HCT116 (cell line): ENCODE results near the gene PRKCZ. TPM values are rescaled to one million over a fixed set of nuclear protein-coding genes. Genes with fewer than 3 reads are reported as not detected.

ENCODE experiments used
- ATAC-seq: fragments of 200-7000 bp; cut with Tn5 transposase; 2 replicates; pipeline ENCODE4 v1.9.1; 2020; ENCODE audit warnings: mild to moderate bottlenecking, moderate library complexity
- BruUV-seq: library from RNA; stranded (reverse); fragments of 400-500 nt; replicated peaks from 2 replicates; lab custom pipeline; 2021; lab: Mats Ljungman, UMichigan
- CTCF ChIA-PET: fragments of 300-600 bp; sonication (Branson Sonifier 250); formaldehyde crosslinking; loops from one replicate; lab custom pipeline; 2021; ENCODE audit warnings: antibody characterized with exemption; lab: Charles Lee
- POLR2A ChIA-PET: fragments of 300-600, 350-600 bp; sonication (Branson Sonifier 250); formaldehyde crosslinking; loops from one replicate; lab custom pipeline; 2021; ENCODE audit warnings: antibody characterized with exemption; lab: Charles Lee
- RAD21 ChIA-PET, 2 experiments: fragments of 300-600 bp; sonication (Branson Sonifier 250); formaldehyde crosslinking; loops; one replicate each; lab custom pipeline; 2023; ENCODE audit warnings: low total read pairs in 2 of 2; ENCODE audit not compliant: uncharacterized antibody in 2 of 2, unreplicated experiment in 2 of 2, low non-redundant PET in 1 of 2; lab: Charles Lee
- DNase-seq: peaks from one replicate; pipeline ENCODE4 v3.0.0-alpha.2; 2010; ENCODE audit warnings: low read depth, low spot score
- H2AFZ ChIP-seq: fragments of 200-600 bp; shearing (Covaris generic), sonication (generic); 2 replicates; pipeline ENCODE4 v1.6.1; 2017; ENCODE audit warnings: low read depth, mixed run types, mixed read lengths, antibody characterized with exemption, low read length; ENCODE audit not compliant: poor library complexity, severe bottlenecking
- H3K27ac ChIP-seq: 2 replicates; pipeline ENCODE4 v1.5.1; 2012; ENCODE audit warnings: low read depth, low read length
- H3K27me3 ChIP-seq: fragments of 200-600 bp; sonication (generic); 2 replicates; pipeline ENCODE4 v1.6.1; 2016; ENCODE audit warnings: mixed run types, low read length, mixed read lengths; ENCODE audit not compliant: insufficient read depth
- H3K36me3 ChIP-seq, 2 experiments: fragments of 200-500 bp in 1 of 2; fragments of 200-600 bp in 1 of 2; sonication (Bioruptor generic) in 1 of 2; sonication (generic) in 1 of 2; 2 replicates each; pipeline versions ENCODE4 v1.5.1 to v1.6.1; 2014 to 2016; ENCODE audit warnings: low read length in 2 of 2, inconsistent platforms in 1 of 2, mixed read lengths in 1 of 2, mixed run types in 1 of 2; ENCODE audit not compliant: insufficient read depth in 2 of 2, control insufficient read depth in 1 of 2
- H3K4me1 ChIP-seq, 2 experiments: fragments of 200-600 bp in 1 of 2; sonication (generic) in 1 of 2; 2 replicates each; pipeline versions ENCODE4 v1.5.1 to v1.6.1; 2012 to 2017; ENCODE audit warnings: low read length in 2 of 2, inconsistent platforms in 1 of 2, mild to moderate bottlenecking in 1 of 2, mixed read lengths in 1 of 2, mixed run types in 1 of 2, moderate library complexity in 1 of 2; ENCODE audit not compliant: insufficient read depth in 2 of 2, control insufficient read depth in 1 of 2
- H3K4me2 ChIP-seq: fragments of 200-600 bp; sonication (generic); 2 replicates; pipeline ENCODE4 v1.6.1; 2017; ENCODE audit warnings: mixed run types, low read length, mixed read lengths
- H3K4me3 ChIP-seq, 2 experiments: fragments of 200-600 bp in 1 of 2; sonication (generic) in 1 of 2; replicated peaks in 1 of 2; 2 replicates each; pipeline ENCODE4 v1.5.1; 2011 to 2016; ENCODE audit warnings: low read length in 2 of 2, control low read depth in 1 of 2, low read depth in 1 of 2, mild to moderate bottlenecking in 1 of 2, mixed read lengths in 1 of 2, mixed run types in 1 of 2
- H3K79me2 ChIP-seq: fragments of 200-600 bp; sonication (generic); 2 replicates; pipeline ENCODE4 v1.6.1; 2017; ENCODE audit warnings: mild to moderate bottlenecking, mixed run types, low read length, moderate library complexity, mixed read lengths; ENCODE audit not compliant: insufficient read depth
- H3K9ac ChIP-seq: fragments of 200-600 bp; sonication (generic); 2 replicates; pipeline ENCODE4 v1.6.1; 2016; ENCODE audit warnings: low read length, mixed read lengths
- H3K9me2 ChIP-seq: fragments of 200-600 bp; sonication (generic), shearing (Covaris generic); 2 replicates; pipeline ENCODE4 v1.6.1; 2017; ENCODE audit warnings: mixed run types, mild to moderate bottlenecking, moderate library complexity; ENCODE audit not compliant: insufficient read depth
- H3K9me3 ChIP-seq, 2 experiments: fragments of 200-500 bp in 1 of 2; fragments of 200-600 bp in 1 of 2; sonication (Bioruptor generic) in 1 of 2; sonication (generic) in 1 of 2; 2 replicates each; pipeline ENCODE4 v1.6.1; 2014 to 2017; ENCODE audit warnings: low read length in 2 of 2, mixed read lengths in 2 of 2, inconsistent platforms in 1 of 2, low read depth in 1 of 2, mild to moderate bottlenecking in 1 of 2, mixed run types in 1 of 2, moderate library complexity in 1 of 2; ENCODE audit not compliant: control insufficient read depth in 1 of 2, insufficient read depth in 1 of 2
- H4K20me1 ChIP-seq: fragments of 200-600 bp; sonication (generic), shearing (Covaris generic); 2 replicates; pipeline ENCODE4 v1.6.1; 2017; ENCODE audit warnings: mixed run types, mild to moderate bottlenecking, moderate library complexity; ENCODE audit not compliant: insufficient read depth
- CBX3 ChIP-seq: IDR thresholded peaks from 2 replicates; pipeline ENCODE4 v1.6.1; 2012; ENCODE audit warnings: low read depth
- CEBPB ChIP-seq: IDR thresholded peaks from 2 replicates; pipeline ENCODE4 v1.6.1; 2012; ENCODE audit warnings: low read depth
- ELF1 ChIP-seq: IDR thresholded peaks from 2 replicates; pipeline ENCODE4 v1.6.1; 2012; ENCODE audit warnings: low read depth, borderline replicate concordance
- EZH2 ChIP-seq: fragments of 200-600 bp; sonication (generic); IDR thresholded peaks from 2 replicates; pipeline ENCODE4 v1.6.1; 2017; ENCODE audit warnings: antibody characterized with exemption, mixed run types
- EZH2phosphoT487 ChIP-seq: fragments of 200-600 bp; IDR thresholded peaks from 2 replicates; pipeline ENCODE4 v1.6.1; 2018; ENCODE audit warnings: antibody characterized with exemption, borderline replicate concordance
- MAX ChIP-seq: IDR thresholded peaks from 2 replicates; pipeline ENCODE4 v1.6.1; 2012
- POLR2A ChIP-seq: IDR thresholded peaks from 2 replicates; pipeline ENCODE4 v1.7.0; 2011; ENCODE audit warnings: borderline replicate concordance; ENCODE audit not compliant: insufficient read depth, insufficient read length; ENCODE audit errors: extremely low read depth
- POLR2AphosphoS5 ChIP-seq: IDR thresholded peaks from 2 replicates; pipeline ENCODE4 v1.6.1; 2011; ENCODE audit warnings: mild to moderate bottlenecking, low read depth, low read length, moderate library complexity
- RAD21 ChIP-seq: IDR thresholded peaks from 2 replicates; pipeline ENCODE4 v1.6.1; 2012; ENCODE audit warnings: low read depth, mild to moderate bottlenecking
- SIN3A ChIP-seq: IDR thresholded peaks from 2 replicates; pipeline ENCODE4 v1.6.1; 2012; ENCODE audit warnings: low read depth
- SP1 ChIP-seq: IDR thresholded peaks from 2 replicates; pipeline ENCODE4 v1.6.1; 2012; ENCODE audit warnings: low read depth
- SRF ChIP-seq: IDR thresholded peaks from 2 replicates; pipeline ENCODE4 v1.6.1; 2012; ENCODE audit warnings: low read depth
- TCF7L2 ChIP-seq: IDR thresholded peaks from 2 replicates; pipeline ENCODE4 v1.7.0; 2011; ENCODE audit warnings: borderline replicate concordance, inconsistent platforms; ENCODE audit not compliant: insufficient read depth, insufficient read length; ENCODE audit errors: extremely low read depth
- YY1 ChIP-seq: IDR thresholded peaks from 2 replicates; pipeline ENCODE4 v1.6.1; 2011; ENCODE audit warnings: low read length, low read depth, moderate library complexity, mild to moderate bottlenecking; ENCODE audit not compliant: insufficient replicate concordance; ENCODE audit errors: extremely low read depth
- ZFX ChIP-seq: fragments of 450-650 bp; IDR thresholded peaks from 2 replicates; pipeline ENCODE4 v1.6.1; 2017
- intact Hi-C: fragments of 100-400 bp; cut with micrococcal nuclease; formaldehyde crosslinking; loops from 2 replicates; pipeline ENCODE4 v1.10.0; 2022
- total RNA-seq: library from RNA; stranded (reverse); gene quantifications from one replicate; pipeline ENCODE4 v1.2.1, GENCODE V29; 2021; ENCODE audit not compliant: unreplicated experiment
- TF ChIP-seq, protein P1 (sequence below): IDR thresholded peaks from 2 replicates; pipeline ENCODE4 v1.6.1; 2012; ENCODE audit warnings: low read depth
- TF ChIP-seq, protein P2 (sequence below), 3 experiments: fragments of 200-600 bp in 1 of 3; sonication (generic) in 1 of 3; IDR thresholded peaks in 2 of 3; conservative IDR thresholded peaks in 1 of 3; 2 replicates each; pipeline ENCODE4 v1.5.1; 2012 to 2017; ENCODE audit warnings: low read depth in 2 of 3, low read length in 2 of 3, antibody characterized with exemption in 1 of 3, borderline replicate concordance in 1 of 3, control low read depth in 1 of 3, mild to moderate bottlenecking in 1 of 3, mixed read lengths in 1 of 3, mixed run types in 1 of 3, moderate library complexity in 1 of 3; ENCODE audit not compliant: insufficient read depth in 1 of 3
- TF ChIP-seq, protein P3 (sequence below): IDR thresholded peaks from 2 replicates; pipeline ENCODE4 v1.6.1; 2011; ENCODE audit warnings: mild to moderate bottlenecking, low read length, moderate library complexity; ENCODE audit not compliant: insufficient replicate concordance; ENCODE audit errors: extremely low read depth

Gene PRKCZ
- total RNA-seq, 1 experiment from 2014 or later = 46.8 TPM

- no TSS peak for BruUV-seq
- H3K4me3 ChIP-seq = no peak overlapping the region
- H3K9ac ChIP-seq = no peak overlapping the region
- RAD21 ChIA-PET = no interaction called here
- no peak overlapping the region for H2AFZ ChIP-seq
- POLR2A ChIA-PET = no interaction called here
- no peak for DNase-seq
- H3K9me2 ChIP-seq = no peaks in the 10 kb centered on the region
- CTCF ChIA-PET = no interaction called here
- no peak for ATAC-seq
- no peaks in the 10 kb centered on the region for H3K79me2 ChIP-seq
- H4K20me1 ChIP-seq = no peaks in the 10 kb centered on the region
- intact Hi-C loops = no loop called here
- H3K27me3 ChIP-seq = no peaks in the 10 kb centered on the region
- H3K27ac ChIP-seq = no peak overlapping the region
- peaks cover 0 to 7% of the 10 kb centered on the region in 2 experiments; a peak in 1 of 4 replicates for H3K4me1 ChIP-seq
- H3K4me2 ChIP-seq = no peak overlapping the region
- peaks cover 12 to 14% of the 10 kb centered on the region in 2 experiments; a peak in 2 of 4 replicates for H3K9me3 ChIP-seq
- H3K36me3 ChIP-seq = 0 out of 4 replicates have a peak, but pooled peaks cover 0 to 5% of the 10 kb centered on the region in 2 experiments
- TF ChIP-seq ZFX = no peak
- no peak for TF ChIP-seq SRF
- TF ChIP-seq TCF7L2 = no peak
- no peak for TF ChIP-seq SP1
- TF ChIP-seq POLR2AphosphoS5 = no peak
- no peak for TF ChIP-seq POLR2A
- TF ChIP-seq RAD21 = no peak
- no peak for TF ChIP-seq MAX
- TF ChIP-seq SIN3A = no peak
- TF ChIP-seq, protein P1, sequence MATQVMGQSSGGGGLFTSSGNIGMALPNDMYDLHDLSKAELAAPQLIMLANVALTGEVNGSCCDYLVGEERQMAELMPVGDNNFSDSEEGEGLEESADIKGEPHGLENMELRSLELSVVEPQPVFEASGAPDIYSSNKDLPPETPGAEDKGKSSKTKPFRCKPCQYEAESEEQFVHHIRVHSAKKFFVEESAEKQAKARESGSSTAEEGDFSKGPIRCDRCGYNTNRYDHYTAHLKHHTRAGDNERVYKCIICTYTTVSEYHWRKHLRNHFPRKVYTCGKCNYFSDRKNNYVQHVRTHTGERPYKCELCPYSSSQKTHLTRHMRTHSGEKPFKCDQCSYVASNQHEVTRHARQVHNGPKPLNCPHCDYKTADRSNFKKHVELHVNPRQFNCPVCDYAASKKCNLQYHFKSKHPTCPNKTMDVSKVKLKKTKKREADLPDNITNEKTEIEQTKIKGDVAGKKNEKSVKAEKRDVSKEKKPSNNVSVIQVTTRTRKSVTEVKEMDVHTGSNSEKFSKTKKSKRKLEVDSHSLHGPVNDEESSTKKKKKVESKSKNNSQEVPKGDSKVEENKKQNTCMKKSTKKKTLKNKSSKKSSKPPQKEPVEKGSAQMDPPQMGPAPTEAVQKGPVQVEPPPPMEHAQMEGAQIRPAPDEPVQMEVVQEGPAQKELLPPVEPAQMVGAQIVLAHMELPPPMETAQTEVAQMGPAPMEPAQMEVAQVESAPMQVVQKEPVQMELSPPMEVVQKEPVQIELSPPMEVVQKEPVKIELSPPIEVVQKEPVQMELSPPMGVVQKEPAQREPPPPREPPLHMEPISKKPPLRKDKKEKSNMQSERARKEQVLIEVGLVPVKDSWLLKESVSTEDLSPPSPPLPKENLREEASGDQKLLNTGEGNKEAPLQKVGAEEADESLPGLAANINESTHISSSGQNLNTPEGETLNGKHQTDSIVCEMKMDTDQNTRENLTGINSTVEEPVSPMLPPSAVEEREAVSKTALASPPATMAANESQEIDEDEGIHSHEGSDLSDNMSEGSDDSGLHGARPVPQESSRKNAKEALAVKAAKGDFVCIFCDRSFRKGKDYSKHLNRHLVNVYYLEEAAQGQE = no peak
- TF ChIP-seq EZH2phosphoT487 = no peak
- no peak for TF ChIP-seq CBX3
- no peak for TF ChIP-seq ELF1
- no peak for TF ChIP-seq EZH2
- TF ChIP-seq, protein P2, sequence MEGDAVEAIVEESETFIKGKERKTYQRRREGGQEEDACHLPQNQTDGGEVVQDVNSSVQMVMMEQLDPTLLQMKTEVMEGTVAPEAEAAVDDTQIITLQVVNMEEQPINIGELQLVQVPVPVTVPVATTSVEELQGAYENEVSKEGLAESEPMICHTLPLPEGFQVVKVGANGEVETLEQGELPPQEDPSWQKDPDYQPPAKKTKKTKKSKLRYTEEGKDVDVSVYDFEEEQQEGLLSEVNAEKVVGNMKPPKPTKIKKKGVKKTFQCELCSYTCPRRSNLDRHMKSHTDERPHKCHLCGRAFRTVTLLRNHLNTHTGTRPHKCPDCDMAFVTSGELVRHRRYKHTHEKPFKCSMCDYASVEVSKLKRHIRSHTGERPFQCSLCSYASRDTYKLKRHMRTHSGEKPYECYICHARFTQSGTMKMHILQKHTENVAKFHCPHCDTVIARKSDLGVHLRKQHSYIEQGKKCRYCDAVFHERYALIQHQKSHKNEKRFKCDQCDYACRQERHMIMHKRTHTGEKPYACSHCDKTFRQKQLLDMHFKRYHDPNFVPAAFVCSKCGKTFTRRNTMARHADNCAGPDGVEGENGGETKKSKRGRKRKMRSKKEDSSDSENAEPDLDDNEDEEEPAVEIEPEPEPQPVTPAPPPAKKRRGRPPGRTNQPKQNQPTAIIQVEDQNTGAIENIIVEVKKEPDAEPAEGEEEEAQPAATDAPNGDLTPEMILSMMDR (IDR thresholded peaks at IDR 0.05 in 2 of 3, conservative IDR thresholded peaks at IDR 0.05 in 1 of 3; ENCODE audit: borderline replicate concordance in 1 of 3, insufficient read depth in 1 of 3, low read depth in 2 of 3, low read length in 2 of 3) = no peak
- TF ChIP-seq, protein P3, sequence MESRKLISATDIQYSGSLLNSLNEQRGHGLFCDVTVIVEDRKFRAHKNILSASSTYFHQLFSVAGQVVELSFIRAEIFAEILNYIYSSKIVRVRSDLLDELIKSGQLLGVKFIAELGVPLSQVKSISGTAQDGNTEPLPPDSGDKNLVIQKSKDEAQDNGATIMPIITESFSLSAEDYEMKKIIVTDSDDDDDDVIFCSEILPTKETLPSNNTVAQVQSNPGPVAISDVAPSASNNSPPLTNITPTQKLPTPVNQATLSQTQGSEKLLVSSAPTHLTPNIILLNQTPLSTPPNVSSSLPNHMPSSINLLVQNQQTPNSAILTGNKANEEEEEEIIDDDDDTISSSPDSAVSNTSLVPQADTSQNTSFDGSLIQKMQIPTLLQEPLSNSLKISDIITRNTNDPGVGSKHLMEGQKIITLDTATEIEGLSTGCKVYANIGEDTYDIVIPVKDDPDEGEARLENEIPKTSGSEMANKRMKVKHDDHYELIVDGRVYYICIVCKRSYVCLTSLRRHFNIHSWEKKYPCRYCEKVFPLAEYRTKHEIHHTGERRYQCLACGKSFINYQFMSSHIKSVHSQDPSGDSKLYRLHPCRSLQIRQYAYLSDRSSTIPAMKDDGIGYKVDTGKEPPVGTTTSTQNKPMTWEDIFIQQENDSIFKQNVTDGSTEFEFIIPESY = no peak
- no peak for TF ChIP-seq CEBPB
- TF ChIP-seq YY1 = no peak
These were observed 51.3 kb downstream of the PRKCZ start for GRCh38 chr1:2101531-2101930.
